ENCODE measurements around the gene SNCAIP.

Gene SNCAIP

GRCh38 chr5:122311961-122312590, at the start of gene SNCAIP:
SNCAIP (plus strand) TSS chr5:122312237; CDS start chr5:122391135, 78,898 bp downstream.
- DNase-seq (ENCODE audit: low spot score): peak; percentile 57

DNA sequence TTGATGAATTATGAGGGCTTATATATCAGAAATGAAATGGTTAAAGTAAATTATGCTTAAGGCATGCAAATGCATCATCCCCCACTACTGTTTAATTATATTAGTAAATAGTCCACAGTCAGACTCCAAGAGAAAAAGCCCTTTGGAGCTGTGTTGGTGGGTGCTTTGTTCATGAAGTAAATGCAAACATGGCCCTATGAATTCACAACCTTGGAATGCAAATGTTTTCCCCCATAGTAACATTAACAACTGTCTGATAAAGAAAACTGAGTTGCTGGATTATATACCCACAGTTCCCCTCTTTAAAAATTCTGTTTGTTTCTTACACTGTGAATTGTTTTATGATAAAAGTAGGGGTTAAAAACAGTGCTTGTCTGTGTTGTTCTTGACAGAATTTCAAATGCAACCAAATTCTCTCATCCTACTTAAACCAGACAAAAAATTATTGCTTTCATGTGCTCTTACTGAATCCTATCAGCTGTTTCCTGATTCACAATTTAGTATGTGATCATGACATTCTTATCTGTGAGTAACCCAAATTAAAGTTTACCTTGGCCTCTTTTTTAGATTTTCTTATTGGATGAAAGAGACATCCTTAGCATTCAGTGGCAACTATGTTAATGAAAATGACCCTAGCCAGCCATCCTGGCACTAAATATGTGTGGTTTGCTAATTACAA, 48.5 kb upstream of the SNCAIP start:
- no peak for DNase-seq (ENCODE audit: low spot score)

- peak; percentile 8 for DNase-seq (ENCODE audit: low spot score)
Observed at GRCh38 chr5:122264610-122265009, 47.4 kb upstream of the SNCAIP start.

DNA sequence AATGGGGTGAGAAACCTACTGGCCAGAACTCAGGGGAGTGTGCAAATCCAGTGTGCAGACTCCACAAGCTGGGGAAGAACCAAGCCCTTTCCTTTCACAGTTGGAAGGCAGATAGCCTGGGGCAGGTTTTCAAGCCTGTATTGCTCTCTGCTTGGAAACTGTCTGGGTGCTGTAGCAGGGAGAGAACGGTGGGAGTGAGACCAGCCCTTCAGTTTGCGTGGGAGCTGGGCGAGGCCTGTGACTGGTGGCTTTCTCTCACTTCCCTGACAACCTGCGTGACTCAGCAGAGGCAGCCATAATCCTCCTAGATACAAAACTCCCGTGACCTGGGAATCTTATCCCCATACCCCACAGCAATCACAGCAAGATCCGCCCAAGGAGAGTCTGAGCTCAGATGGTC, 44.9 kb upstream of the SNCAIP start:
- peak; percentile 40 for DNase-seq (ENCODE audit: low spot score)

- DNase-seq (ENCODE audit: low spot score): no peak
Observed at GRCh38 chr5:122273696-122274095, 38.3 kb upstream of the SNCAIP start.

DNA sequence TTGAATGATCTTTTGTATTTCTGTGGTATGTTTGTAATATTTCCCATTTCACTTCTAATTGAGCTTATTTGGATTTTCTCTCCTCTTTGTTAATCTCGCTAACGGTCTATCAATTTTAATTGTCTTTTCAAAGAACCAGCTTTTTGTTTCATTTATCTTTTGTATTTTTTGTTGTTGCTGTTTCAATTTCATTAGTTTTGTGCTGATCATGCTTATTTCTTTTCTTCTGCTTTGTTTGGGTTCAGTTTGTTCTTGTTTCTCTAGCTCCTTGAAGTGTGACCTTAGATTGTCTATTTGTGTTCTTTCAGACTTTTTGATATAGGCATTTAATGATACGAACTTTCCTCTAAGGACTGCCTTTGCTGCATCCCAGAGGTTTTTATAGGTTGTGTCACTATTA, 28.4 kb upstream of the SNCAIP start:
- DNase-seq (ENCODE audit: low spot score): no peak

DNA sequence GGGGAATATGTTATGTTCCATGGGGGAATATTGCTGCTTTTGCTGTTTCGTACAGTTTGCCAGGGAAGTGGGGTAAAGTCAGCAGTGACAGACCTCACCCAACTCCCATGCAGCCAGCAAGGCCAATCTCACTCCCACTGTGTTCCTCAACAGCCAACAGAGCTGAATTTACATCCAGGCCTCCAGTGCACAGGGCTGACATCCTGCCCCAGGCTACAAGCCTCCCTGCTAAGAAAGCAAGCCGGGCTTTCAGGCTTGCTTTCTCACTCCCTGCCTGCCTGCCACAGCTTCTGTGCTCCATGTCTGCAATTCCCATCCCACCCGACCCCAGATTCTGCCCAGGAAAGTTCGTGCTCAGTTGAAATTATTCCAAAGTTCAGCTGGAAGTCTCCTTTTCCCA, 25.5 kb upstream of the SNCAIP start:
- no peak for DNase-seq (ENCODE audit: low spot score)

DNA sequence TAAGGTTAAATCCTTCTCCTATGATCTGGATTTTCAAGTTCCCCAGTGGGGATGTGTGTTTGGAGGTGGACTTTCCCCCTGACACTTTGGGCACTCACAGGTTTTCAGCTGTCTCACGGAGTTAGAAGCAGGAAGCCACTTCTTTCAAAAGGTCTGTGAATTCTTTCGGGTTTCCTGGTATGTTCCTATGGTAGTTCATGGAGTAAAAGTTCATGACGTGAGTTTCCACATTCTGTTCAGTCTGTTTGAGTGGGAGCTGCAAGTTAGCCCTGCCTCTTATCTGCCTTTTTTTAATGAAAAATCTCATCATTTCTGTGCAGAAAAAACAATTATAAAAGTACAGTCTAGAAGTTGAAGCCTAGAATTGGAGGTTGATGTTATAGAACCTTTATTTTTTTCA, 24.9 kb upstream of the SNCAIP start:
- DNase-seq (ENCODE audit: low spot score): no peak

DNA sequence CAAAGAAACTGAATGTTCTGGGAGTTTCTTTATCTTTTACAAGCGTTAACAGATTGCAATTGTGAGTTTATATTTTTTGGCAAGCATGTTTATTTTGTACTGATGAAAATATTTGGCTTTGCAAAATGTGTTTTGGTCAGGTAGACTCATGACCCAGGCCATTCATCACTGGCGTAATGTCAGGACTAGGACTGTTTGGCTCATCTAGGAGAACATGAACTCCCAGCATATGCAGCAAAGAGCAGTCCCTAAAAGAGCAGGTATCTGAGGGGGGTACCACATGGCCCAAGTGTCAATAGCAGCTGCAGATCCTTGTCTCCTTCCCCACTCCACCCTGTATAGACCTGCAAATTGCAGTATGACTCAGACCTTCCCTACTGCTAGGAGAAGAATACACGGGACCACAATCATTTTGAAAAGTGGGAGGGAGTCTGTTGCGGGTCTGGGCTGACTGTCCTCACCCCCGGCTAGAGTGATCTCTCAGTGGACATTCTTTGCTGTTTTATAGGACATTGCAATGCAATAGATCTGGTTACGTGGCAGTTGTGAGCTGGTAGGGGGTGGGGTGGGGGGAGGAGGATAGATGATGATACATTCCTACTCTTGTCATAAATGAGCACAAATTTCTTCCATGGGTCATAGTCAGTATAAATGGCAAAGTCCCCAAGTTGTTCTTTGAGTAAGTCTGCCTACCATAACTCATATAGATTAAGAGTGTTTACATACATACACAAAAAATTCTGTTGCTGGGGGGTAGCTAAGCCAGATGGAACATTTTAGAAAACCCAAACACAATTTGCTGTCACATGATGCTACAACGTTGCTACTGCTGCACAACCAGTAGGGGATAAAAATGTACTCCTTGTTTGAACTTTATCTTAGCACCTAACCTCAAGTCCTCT, 20.8 kb upstream of the SNCAIP start:
- DNase-seq (ENCODE audit: low spot score): no peak

GRCh38 chr5:122292332-122292731, 19.7 kb upstream of the SNCAIP start:
- no peak for DNase-seq (ENCODE audit: low spot score)

- DNase-seq (ENCODE audit: low spot score): no peak
Observed at GRCh38 chr5:122295138-122295537, 16.9 kb upstream of the SNCAIP start.

DNA sequence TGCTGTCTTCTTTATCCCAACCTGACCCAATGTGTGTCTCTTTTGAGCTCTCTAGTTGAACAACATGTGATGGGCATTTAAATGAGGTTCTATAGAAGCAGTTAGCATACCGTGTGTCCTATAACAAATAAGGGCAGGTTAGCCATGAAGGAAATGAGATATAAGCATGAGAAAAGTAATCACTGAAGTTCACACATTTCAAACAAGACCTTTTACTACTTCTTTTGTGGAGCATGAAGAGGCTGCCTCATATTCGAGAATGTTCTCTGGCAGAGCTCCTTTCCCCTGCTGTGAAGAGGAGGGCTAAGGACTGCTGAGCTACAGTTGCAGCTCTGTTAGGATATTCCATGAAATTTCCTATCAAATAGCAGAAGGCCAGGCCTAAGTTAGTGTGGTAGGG, 15.2 kb upstream of the SNCAIP start:
- no peak for DNase-seq (ENCODE audit: low spot score)

GRCh38 chr5:122297587-122298298, 14.3 kb upstream of the SNCAIP start:
- DNase-seq (ENCODE audit: low spot score): no peak

DNA sequence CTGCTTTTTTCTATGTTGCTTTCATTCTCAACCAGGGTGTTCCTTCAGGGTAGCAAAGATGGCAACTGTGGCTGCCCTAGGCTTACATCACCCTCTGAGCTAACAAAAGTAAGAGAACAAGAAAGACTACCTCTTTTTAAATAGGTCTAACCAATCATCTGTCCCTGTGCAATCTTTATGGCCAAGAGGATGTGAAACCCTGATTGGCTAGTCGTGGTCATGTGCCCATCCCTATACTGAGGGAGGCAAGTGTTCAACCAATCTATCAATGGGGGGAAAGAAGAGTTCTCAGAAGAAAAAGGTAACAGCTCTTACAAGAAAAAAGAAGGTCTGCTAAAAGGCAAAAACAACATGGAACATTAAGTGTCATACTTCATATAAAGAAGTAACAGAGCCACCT, 11.7 kb upstream of the SNCAIP start:
- DNase-seq (ENCODE audit: low spot score): no peak

- DNase-seq (ENCODE audit: low spot score): no peak
Observed at GRCh38 chr5:122301016-122301415, 11.0 kb upstream of the SNCAIP start.

DNA sequence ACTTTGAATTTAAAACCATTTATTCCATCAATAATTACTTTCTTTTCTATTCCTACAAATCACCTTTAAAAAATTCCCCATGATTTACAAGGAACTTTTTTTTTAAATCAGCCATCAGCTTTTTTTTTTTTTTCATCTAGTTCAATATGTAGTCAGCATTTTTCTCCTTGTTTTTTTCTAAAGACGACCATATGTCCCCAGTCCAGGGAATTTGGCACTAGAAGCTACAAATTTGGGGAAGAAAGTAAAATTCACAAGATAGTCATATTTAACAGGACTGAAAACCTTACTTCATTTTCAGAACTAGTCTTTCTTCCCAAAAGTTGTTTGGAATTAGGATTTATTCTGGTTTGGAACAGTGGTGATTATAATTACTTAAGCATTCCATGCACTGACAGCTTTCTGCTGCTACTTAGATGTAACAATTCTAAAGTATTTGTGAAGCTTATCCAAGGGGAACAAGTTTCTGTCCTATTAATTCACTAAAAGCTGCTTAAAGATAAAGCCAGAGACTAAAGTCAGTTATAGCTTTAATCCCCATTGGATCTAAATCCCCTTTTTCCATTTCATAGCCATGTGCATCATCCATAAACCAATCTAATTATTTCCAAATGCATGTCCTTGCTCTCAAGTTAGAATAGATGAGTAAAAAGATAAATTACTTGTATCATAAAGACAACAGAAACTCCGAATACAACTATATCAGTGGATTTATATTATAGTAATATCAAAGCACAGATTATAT, 7.4 kb upstream of the SNCAIP start:
- DNase-seq (ENCODE audit: low spot score): no peak

DNA sequence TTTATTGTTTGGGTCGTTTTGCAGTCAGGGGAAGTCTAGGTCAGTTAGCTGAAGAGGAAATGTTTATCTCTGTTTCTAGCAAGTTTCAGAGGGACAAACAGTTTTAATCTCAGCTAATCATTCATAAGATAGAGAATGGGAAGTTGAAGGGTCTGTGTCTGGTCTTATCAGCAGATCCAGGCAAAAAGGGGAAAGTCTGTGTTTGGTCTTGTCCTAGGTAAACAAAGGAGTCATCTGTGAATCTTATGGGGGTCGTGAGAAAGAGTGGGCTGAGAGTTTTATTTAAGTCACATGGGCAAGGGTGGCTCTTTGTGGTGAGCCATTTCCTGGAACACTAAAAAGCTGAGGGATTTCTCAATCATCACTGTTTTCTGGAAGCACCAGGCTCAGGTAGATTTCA, 5.6 kb upstream of the SNCAIP start:
- no peak for DNase-seq (ENCODE audit: low spot score)

DNA sequence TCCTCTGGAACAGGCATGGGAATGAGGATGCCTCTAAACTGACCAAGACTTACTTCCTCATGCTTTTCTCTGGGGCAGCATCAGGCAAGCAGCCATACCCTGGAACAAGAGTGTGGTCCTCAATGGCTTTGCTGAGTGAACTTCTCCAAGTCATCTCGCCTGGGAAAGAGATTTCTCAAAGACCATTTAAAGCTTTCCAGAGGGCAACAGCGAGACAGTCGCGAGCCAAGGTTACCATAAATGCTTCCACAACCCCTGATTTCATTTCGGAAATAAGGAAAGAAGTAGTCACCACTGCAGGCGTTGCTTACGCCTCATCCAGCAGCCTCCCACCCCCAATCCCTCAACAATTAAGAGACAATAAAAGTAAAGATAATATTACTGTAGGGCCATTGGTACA, 1.1 kb upstream of the SNCAIP start:
- peak; percentile 40 for DNase-seq (ENCODE audit: low spot score)

- peak; percentile 5 for DNase-seq (ENCODE audit: low spot score)
Observed at GRCh38 chr5:122311497-122311960, 508 bp upstream of the SNCAIP start.

- DNase-seq (ENCODE audit: low spot score): peak; percentile 51
Observed at GRCh38 chr5:122312591-122313406, 762 bp downstream of the SNCAIP start.

- DNase-seq (ENCODE audit: low spot score): no peak
Observed at GRCh38 chr5:122314036-122314435, 2.0 kb downstream of the SNCAIP start.

Measured in Ammon's horn (tissue), 1 donor.